Stomach (tissue), 9 donors: ENCODE measurements around the gene UBR4. TPM values are rescaled to one million over a fixed set of nuclear protein-coding genes. Genes with fewer than 3 reads are reported as not detected.

ENCODE experiments used
- DNase-seq, 2 donors: peaks; one replicate each; pipeline versions ENCODE4 v3.0.0 to v3.0.0-alpha.2; 2013 to 2019
- H3K27ac ChIP-seq, 5 donors: fragments of 200-600 bp in 4 of 5; sonication (generic) in 4 of 5; one replicate each; pipeline ENCODE4 v1.5.1; 2013 to 2019; ENCODE audit warnings: mild to moderate bottlenecking in 1 of 5, moderate library complexity in 1 of 5
- H3K27me3 ChIP-seq, 3 donors: fragments of 200-600 bp; sonication (generic); one replicate each; pipeline ENCODE4 v1.5.1; 2017 to 2019; ENCODE audit warnings: mixed run types in 1 of 3
- H3K36me3 ChIP-seq, 4 donors: fragments of 200-600 bp; sonication (generic); 1 replicate in 3 of 4; 2 replicates in 1 of 4; pipeline ENCODE4 v1.5.1; 2016 to 2019
- H3K4me1 ChIP-seq, 4 donors: fragments of 200-600 bp; sonication (generic); one replicate each; pipeline ENCODE4 v1.5.1; 2016 to 2019
- H3K4me3 ChIP-seq, 4 donors: fragments of 200-600 bp; sonication (generic) in 3 of 4; one replicate each; pipeline ENCODE4 v1.5.1; 2016 to 2019; ENCODE audit warnings: mild to moderate bottlenecking in 1 of 4
- H3K9me3 ChIP-seq, 4 donors: fragments of 200-600 bp; sonication (generic); one replicate each; pipeline ENCODE4 v1.5.1; 2016 to 2019
- CTCF ChIP-seq, 7 experiments: fragments of 450-650 bp in 4 of 7; fragments of 200-600 bp in 3 of 7; sonication (generic) in 3 of 7; IDR thresholded peaks; one replicate each; pipeline ENCODE4 v1.5.1; 2016 to 2019; ENCODE audit warnings: antibody characterized with exemption in 7 of 7, control low read depth in 2 of 7, mild to moderate bottlenecking in 1 of 7
- EP300 ChIP-seq: sonication (generic); formaldehyde crosslinking; IDR thresholded peaks from one replicate; pipeline ENCODE4 v1.6.1; 2017; ENCODE audit warnings: antibody characterized with exemption
- POLR2A ChIP-seq, 4 donors: fragments of 450-650 bp; IDR thresholded peaks; one replicate each; pipeline ENCODE4 v1.6.1; 2016; ENCODE audit warnings: antibody characterized with exemption in 4 of 4, control low read depth in 2 of 4, mild to moderate bottlenecking in 1 of 4, moderate library complexity in 1 of 4
- POLR2AphosphoS5 ChIP-seq, 3 donors: sonication (generic); formaldehyde crosslinking; IDR thresholded peaks; one replicate each; pipeline ENCODE4 v1.6.1; 2016; ENCODE audit warnings: antibody characterized with exemption in 3 of 3
- WGBS, 5 donors: extraction: QIAGEN DNeasy Blood & Tissue Kit in 3 of 5; methylation state at CpG; one replicate each; pipeline versions ENCODE4 v1.1.5 to v1.1.7; 2013 to 2018; 5-methylcytosine and 5-hydroxymethylcytosine counted together
- intact Hi-C: fragments of 100-400 bp; cut with DNase I; formaldehyde crosslinking; loops from one replicate; pipeline ENCODE4 v1.15.1; 2023; ENCODE audit warnings: low total_unique reads
- polyA plus RNA-seq, 3 donors: library from polyadenylated mRNA; stranded (reverse); fragments of 200-250 nt; gene quantifications; one replicate each; pipeline ENCODE4 v1.2.3, GENCODE V29; 2013
- total RNA-seq, 5 donors: library from RNA; depleted of rRNA; stranded (reverse); fragments of >200 nt; gene quantifications; one replicate each; pipeline versions ENCODE4 v1.1.0 to v1.2.3, GENCODE V29; 2014 to 2016
- donor health status: healthy with polysubstance abuse.
- donor health status: Bipolar disorder and iron deficiency.
- donor health status: healthy.

Gene UBR4
- total and polyA plus RNA-seq, 8 donors = 41.9 to 262 (median 128) TPM

GRCh38 chr1:19165501-19165900 is 44.6 kb downstream of the UBR4 start:
- Histone ChIP-seq H3K4me1 (peaks cover 0 to 11% (median 0%) of the 10 kb centered on the region in 4 donors), H3K4me3 (no peak overlapping the region), H3K27ac (no peak overlapping the region), H3K9me3 (no peaks in the 10 kb centered on the region), H3K27me3 (no peaks in the 10 kb centered on the region), H3K36me3 (peaks cover 91 to 100% (median 100%) of the 10 kb centered on the region in 4 donors)
- no peak for DNase-seq
- WGBS, 5 donors = 80 to 89% (median 85%) methylated on average over 3 of the region's 3 CpGs
- intact Hi-C loops = no loop called here
- TF ChIP-seq CTCF (IDR thresholded peaks at IDR 0.05) (no peak), POLR2AphosphoS5 (IDR thresholded peaks at IDR 0.05) (no peak), POLR2A (IDR thresholded peaks at IDR 0.05) (no peak), EP300 (no peak)

GRCh38 chr1:19164274-19165015 is 45.6 kb downstream of the UBR4 start:
- TF ChIP-seq CTCF (IDR thresholded peaks at IDR 0.05) = no peak
- TF ChIP-seq POLR2AphosphoS5 (IDR thresholded peaks at IDR 0.05) = no peak
- TF ChIP-seq POLR2A (IDR thresholded peaks at IDR 0.05) = no peak
- TF ChIP-seq EP300 = no peak
- no peak overlapping the region for H3K4me3 ChIP-seq
- intact Hi-C loops = no loop called here
- no peaks in the 10 kb centered on the region for H3K9me3 ChIP-seq
- peak in 1 of 2 donors; percentile 22 for DNase-seq
- H3K27ac ChIP-seq = peak overlapping the region in 1 of 5 donors; percentile 46
- H3K27me3 ChIP-seq = no peaks in the 10 kb centered on the region
- peaks cover 0 to 11% (median 0%) of the 10 kb centered on the region in 4 donors for H3K4me1 ChIP-seq
- 68 to 82% (median 71%) methylated on average over 10 of the region's 10 CpGs for WGBS, 5 donors
- H3K36me3 ChIP-seq = peaks cover 91 to 100% (median 100%) of the 10 kb centered on the region in 4 donors

- 63 to 82% (median 73%) methylated on average over 1 of the region's 1 CpG for WGBS, 5 donors
- no peak for DNase-seq
- intact Hi-C loops = no loop called here
- peak overlapping the region in 2 of 5 donors; percentile 11 to 46 for H3K27ac ChIP-seq
- H3K9me3 ChIP-seq = no peaks in the 10 kb centered on the region
- no peaks in the 10 kb centered on the region for H3K27me3 ChIP-seq
- TF ChIP-seq POLR2AphosphoS5 (IDR thresholded peaks at IDR 0.05) (no peak), CTCF (IDR thresholded peaks at IDR 0.05) (no peak), EP300 (no peak), POLR2A (IDR thresholded peaks at IDR 0.05) (no peak)
- peaks cover 0 to 11% (median 0%) of the 10 kb centered on the region in 4 donors for H3K4me1 ChIP-seq
- peaks cover 93 to 100% (median 100%) of the 10 kb centered on the region in 4 donors for H3K36me3 ChIP-seq
- no peak overlapping the region for H3K4me3 ChIP-seq
Observed at GRCh38 chr1:19163261-19163660, 46.8 kb downstream of the UBR4 start.

GRCh38 chr1:19160831-19161230 is 49.2 kb downstream of the UBR4 start:
- Histone ChIP-seq H3K36me3 (peaks cover 96 to 100% (median 100%) of the 10 kb centered on the region in 4 donors), H3K4me1 (peaks cover 0 to 28% (median 2%) of the 10 kb centered on the region in 4 donors)

More at GRCh38 chr1:19160831-19161230, 49.2 kb downstream of the UBR4 start:
- no peak overlapping the region for H3K4me3 ChIP-seq
- intact Hi-C loops = no loop called here
- H3K27me3 ChIP-seq = no peaks in the 10 kb centered on the region
- H3K9me3 ChIP-seq = no peaks in the 10 kb centered on the region
- 93 to 95% (median 94%) methylated on average over 7 of the region's 7 CpGs for WGBS, 5 donors
- TF ChIP-seq EP300 (no peak), CTCF (IDR thresholded peaks at IDR 0.05) (no peak), POLR2A (IDR thresholded peaks at IDR 0.05) (no peak), POLR2AphosphoS5 (IDR thresholded peaks at IDR 0.05) (no peak)
- no peak overlapping the region for H3K27ac ChIP-seq
- no peak for DNase-seq
